Nucleus accumbens (tissue), 56 donors: Measurements from ENCODE around the gene RBMXL2.
A peak's percentile ranks its signal among the peaks of the same experiment; 100 is the strongest.

Source experiments
- DNase-seq, 56 donors: peaks; one replicate each; lab custom pipeline; 2025; lab: John Stamatoyannopoulos, UW

RBMXL2 gene

GRCh38 chr11:7088921-7089320 is at the start of gene RBMXL2:
TSS of gene RBMXL2 (plus strand) at chr11:7088998. CDS start at chr11:7089121, 123 bp downstream.
- DNase-seq: no peak

- DNase-seq: no peak
These were observed 42.2 kb upstream of the RBMXL2 start for GRCh38 chr11:7046474-7047175.

GRCh38 chr11:7050191-7050590 is 38.6 kb upstream of the RBMXL2 start:
- no peak for DNase-seq

- DNase-seq: no peak
These were observed 31.8 kb upstream of the RBMXL2 start for GRCh38 chr11:7056828-7057513.

GRCh38 chr11:7057641-7058040 is 31.2 kb upstream of the RBMXL2 start:
- no peak for DNase-seq

GRCh38 chr11:7060868-7061267 is 27.9 kb upstream of the RBMXL2 start:
- DNase-seq: no peak

GRCh38 chr11:7062534-7062933 is 26.3 kb upstream of the RBMXL2 start:
- DNase-seq: no peak

GRCh38 chr11:7072401-7073028 is 16.3 kb upstream of the RBMXL2 start:
- no peak for DNase-seq

GRCh38 chr11:7077101-7077500 is 11.7 kb upstream of the RBMXL2 start:
- no peak for DNase-seq

GRCh38 chr11:7079545-7080135 is 9.2 kb upstream of the RBMXL2 start:
- DNase-seq: no peak

- no peak for DNase-seq
These were observed 7.9 kb upstream of the RBMXL2 start for GRCh38 chr11:7080900-7081299.

GRCh38 chr11:7081441-7081840 is 7.4 kb upstream of the RBMXL2 start:
- DNase-seq: no peak

GRCh38 chr11:7089328-7090251 is 792 bp downstream of the RBMXL2 start:
- no peak for DNase-seq

- DNase-seq: peak in 1 of 56 donors; percentile 1
These were observed 9.5 kb downstream of the RBMXL2 start for GRCh38 chr11:7098235-7098832.

GRCh38 chr11:7115780-7116179 is 27.0 kb downstream of the RBMXL2 start:
- no peak for DNase-seq

- DNase-seq: no peak
These were observed 27.6 kb downstream of the RBMXL2 start for GRCh38 chr11:7116370-7116769.

GRCh38 chr11:7138051-7138450 is 49.3 kb downstream of the RBMXL2 start:
- DNase-seq: no peak
